Uterus (tissue), 4 donors: ENCODE data around the gene TRIM59. TPM values are rescaled to one million over a fixed set of nuclear protein-coding genes. Genes with fewer than 3 reads are reported as not detected.

Experiments used
- DNase-seq, 2 donors: peaks; one replicate each; pipeline ENCODE4 v3.0.0-alpha.2; 2019 to 2020
- H3K27ac ChIP-seq, 2 donors: fragments of 200-600 bp; sonication (generic); 1 replicate in 1 of 2; 2 replicates in 1 of 2; pipeline ENCODE4 v1.5.1; 2016 to 2018
- H3K27me3 ChIP-seq, 2 donors: fragments of 200-600 bp; sonication (generic); one replicate each; pipeline ENCODE4 v1.5.1; 2018 to 2019; ENCODE audit warnings: control low read depth in 1 of 2
- H3K36me3 ChIP-seq, 2 donors: fragments of 200-600 bp; sonication (generic); one replicate each; pipeline ENCODE4 v1.5.1; 2019; ENCODE audit warnings: control low read depth in 1 of 2
- H3K4me1 ChIP-seq, 2 donors: fragments of 200-600 bp; sonication (generic); one replicate each; pipeline ENCODE4 v1.5.1; 2018 to 2019; ENCODE audit warnings: control low read depth in 1 of 2
- H3K4me3 ChIP-seq, 2 donors: fragments of 200-600 bp; sonication (generic); 1 replicate in 1 of 2; 2 replicates in 1 of 2; pipeline ENCODE4 v1.5.1; 2018 to 2019; ENCODE audit warnings: mild to moderate bottlenecking in 1 of 2
- H3K9me3 ChIP-seq, 2 donors: fragments of 200-600 bp; sonication (generic); one replicate each; pipeline ENCODE4 v1.5.1; 2019; ENCODE audit warnings: control low read depth in 1 of 2
- POLR2A ChIP-seq, 2 donors: fragments of 450-650 bp; IDR thresholded peaks; one replicate each; pipeline ENCODE4 v1.6.1; 2016; ENCODE audit warnings: antibody characterized with exemption in 2 of 2, mild to moderate bottlenecking in 1 of 2, moderate library complexity in 1 of 2
- intact Hi-C: fragments of 100-400 bp; cut with DNase I; formaldehyde crosslinking; loops from one replicate; pipeline ENCODE4 v1.15.1; 2023; ENCODE audit warnings: low total_unique reads
- total RNA-seq, 4 donors: library from RNA; depleted of rRNA in 3 of 4; stranded (reverse); fragments of >200 nt in 3 of 4; gene quantifications; one replicate each; pipeline versions ENCODE4 v1.1.0 to v1.2.4, GENCODE V29; 2014 to 2023
- TF ChIP-seq, protein P1 (sequence below), 4 experiments: fragments of 200-600 bp in 2 of 4; fragments of 450-650 bp in 2 of 4; sonication (generic) in 2 of 4; IDR thresholded peaks; one replicate each; pipeline ENCODE4 v1.5.1; 2016 to 2019; ENCODE audit warnings: antibody characterized with exemption in 4 of 4, mild to moderate bottlenecking in 2 of 4, moderate library complexity in 1 of 4
- donor health status: DM: yes; HTN: yes; CAD: no.

Gene TRIM59
- total RNA-seq, 4 donors from 2014 or later: 1.0 to 42.9 (median 5.1) TPM; not detected in 1

- no peak for DNase-seq
Measured at GRCh38 chr3:160482796-160483195, 33.2 kb upstream of the TRIM59 start.

GRCh38 chr3:160481856-160482255, 32.3 kb upstream of the TRIM59 start:
- Histone ChIP-seq H3K27ac (no peak overlapping the region), H3K36me3 (no peaks in the 10 kb centered on the region), H3K9me3 (no peaks in the 10 kb centered on the region), H3K4me1 (no peaks in the 10 kb centered on the region), H3K4me3 (no peak overlapping the region), H3K27me3 (no peaks in the 10 kb centered on the region)
- intact Hi-C loops: no loop called here
- TF ChIP-seq, protein P1, sequence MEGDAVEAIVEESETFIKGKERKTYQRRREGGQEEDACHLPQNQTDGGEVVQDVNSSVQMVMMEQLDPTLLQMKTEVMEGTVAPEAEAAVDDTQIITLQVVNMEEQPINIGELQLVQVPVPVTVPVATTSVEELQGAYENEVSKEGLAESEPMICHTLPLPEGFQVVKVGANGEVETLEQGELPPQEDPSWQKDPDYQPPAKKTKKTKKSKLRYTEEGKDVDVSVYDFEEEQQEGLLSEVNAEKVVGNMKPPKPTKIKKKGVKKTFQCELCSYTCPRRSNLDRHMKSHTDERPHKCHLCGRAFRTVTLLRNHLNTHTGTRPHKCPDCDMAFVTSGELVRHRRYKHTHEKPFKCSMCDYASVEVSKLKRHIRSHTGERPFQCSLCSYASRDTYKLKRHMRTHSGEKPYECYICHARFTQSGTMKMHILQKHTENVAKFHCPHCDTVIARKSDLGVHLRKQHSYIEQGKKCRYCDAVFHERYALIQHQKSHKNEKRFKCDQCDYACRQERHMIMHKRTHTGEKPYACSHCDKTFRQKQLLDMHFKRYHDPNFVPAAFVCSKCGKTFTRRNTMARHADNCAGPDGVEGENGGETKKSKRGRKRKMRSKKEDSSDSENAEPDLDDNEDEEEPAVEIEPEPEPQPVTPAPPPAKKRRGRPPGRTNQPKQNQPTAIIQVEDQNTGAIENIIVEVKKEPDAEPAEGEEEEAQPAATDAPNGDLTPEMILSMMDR (IDR thresholded peaks at IDR 0.05): no peak
- TF ChIP-seq POLR2A (IDR thresholded peaks at IDR 0.05): no peak
- no peak for DNase-seq

More at GRCh38 chr3:160482796-160483195, 33.2 kb upstream of the TRIM59 start:
- intact Hi-C loops: no loop called here
- H3K4me1 ChIP-seq: no peaks in the 10 kb centered on the region
- H3K27me3 ChIP-seq: no peaks in the 10 kb centered on the region
- TF ChIP-seq, protein P1 (IDR thresholded peaks at IDR 0.05): no peak
- no peak for TF ChIP-seq POLR2A (IDR thresholded peaks at IDR 0.05)
- no peak overlapping the region for H3K4me3 ChIP-seq
- no peak overlapping the region for H3K27ac ChIP-seq
- no peaks in the 10 kb centered on the region for H3K9me3 ChIP-seq
- H3K36me3 ChIP-seq: no peaks in the 10 kb centered on the region

DNA sequence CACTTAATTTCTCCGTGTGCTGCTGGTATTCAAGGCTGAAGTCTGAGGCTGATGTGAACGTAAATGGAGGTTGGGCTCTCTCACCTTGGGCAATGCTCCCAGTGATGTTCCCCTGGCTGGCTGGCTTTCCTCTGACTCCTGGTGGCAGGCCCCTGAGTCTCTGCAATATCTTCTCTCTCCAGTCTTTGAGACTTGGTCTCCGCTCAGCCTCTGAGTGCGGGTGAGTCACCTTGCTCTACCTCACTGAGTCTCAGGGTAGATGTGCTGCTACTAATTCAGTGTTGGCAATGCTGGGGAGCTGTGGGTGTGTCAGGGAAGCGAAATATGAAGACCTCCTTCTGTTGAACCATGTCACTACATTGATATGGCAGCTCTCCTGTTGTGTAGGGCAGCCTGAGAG, 31.3 kb upstream of the TRIM59 start:
- no peak for DNase-seq
- H3K27ac ChIP-seq: no peak overlapping the region
- TF ChIP-seq POLR2A (IDR thresholded peaks at IDR 0.05): no peak
- TF ChIP-seq, protein P1 (IDR thresholded peaks at IDR 0.05): no peak
- H3K4me1 ChIP-seq: no peaks in the 10 kb centered on the region
- no peaks in the 10 kb centered on the region for H3K36me3 ChIP-seq
- no peaks in the 10 kb centered on the region for H3K27me3 ChIP-seq
- H3K4me3 ChIP-seq: no peak overlapping the region
- intact Hi-C loops: no loop called here
- H3K9me3 ChIP-seq: no peaks in the 10 kb centered on the region

GRCh38 chr3:160479376-160479775, 29.8 kb upstream of the TRIM59 start:
- H3K27me3 ChIP-seq: no peaks in the 10 kb centered on the region
- H3K4me1 ChIP-seq: no peaks in the 10 kb centered on the region
- TF ChIP-seq, protein P1 (IDR thresholded peaks at IDR 0.05): no peak
- no peak for TF ChIP-seq POLR2A (IDR thresholded peaks at IDR 0.05)
- no peaks in the 10 kb centered on the region for H3K36me3 ChIP-seq
- intact Hi-C loops: no loop called here
- H3K4me3 ChIP-seq: no peak overlapping the region
- no peaks in the 10 kb centered on the region for H3K9me3 ChIP-seq
- DNase-seq: no peak
- no peak overlapping the region for H3K27ac ChIP-seq

- TF ChIP-seq POLR2A (IDR thresholded peaks at IDR 0.05): no peak
- TF ChIP-seq, protein P1 (IDR thresholded peaks at IDR 0.05): no peak
- intact Hi-C loops: no loop called here
- Histone ChIP-seq H3K36me3 (no peaks in the 10 kb centered on the region), H3K27ac (no peak overlapping the region), H3K27me3 (no peaks in the 10 kb centered on the region), H3K4me3 (no peak overlapping the region), H3K9me3 (no peaks in the 10 kb centered on the region), H3K4me1 (no peaks in the 10 kb centered on the region)
- no peak for DNase-seq
Measured at GRCh38 chr3:160478338-160478737, 28.8 kb upstream of the TRIM59 start.
